RWPE2 (cell line): ENCODE results near the gene KIF21B.

Experiments used
- ATAC-seq: fragments of 200-7000 bp; cut with Tn5 transposase; 3 replicates; pipeline ENCODE4 v1.9.1; 2021; ENCODE audit warnings: low read depth
- DNase-seq: peaks from one replicate; pipeline ENCODE4 v3.0.0-alpha.2; 2020; ENCODE audit warnings: low spot score
- H3K27ac ChIP-seq: fragments of 450-650 bp; 2 replicates; pipeline ENCODE4 v1.5.1; 2017; ENCODE audit warnings: mild to moderate bottlenecking; ENCODE audit not compliant: poor library complexity, severe bottlenecking
- H3K27me3 ChIP-seq: fragments of 250-450 bp; sonication (Bioruptor Pico); 2 replicates; pipeline ENCODE4 v1.5.1; 2021; ENCODE audit warnings: mild to moderate bottlenecking, moderate library complexity; ENCODE audit not compliant: insufficient read depth, poor library complexity, severe bottlenecking
- H3K36me3 ChIP-seq: fragments of 250-450 bp; sonication (Bioruptor Pico); 2 replicates; pipeline ENCODE4 v1.5.1; 2020; ENCODE audit warnings: low read depth, mild to moderate bottlenecking, moderate library complexity
- H3K4me1 ChIP-seq: fragments of 250-450 bp; sonication (Bioruptor Pico); 2 replicates; pipeline ENCODE4 v1.5.1; 2021; ENCODE audit warnings: mild to moderate bottlenecking, moderate library complexity; ENCODE audit not compliant: insufficient read depth, poor library complexity, severe bottlenecking
- H3K4me3 ChIP-seq: fragments of 250-450 bp; sonication (Bioruptor Pico); 2 replicates; pipeline ENCODE4 v1.5.1; 2021; ENCODE audit warnings: mild to moderate bottlenecking, moderate library complexity; ENCODE audit not compliant: severe bottlenecking
- H3K9me3 ChIP-seq: fragments of 250-450 bp; sonication (Bioruptor Pico); 2 replicates; pipeline ENCODE4 v1.5.1; 2021; ENCODE audit warnings: mild to moderate bottlenecking, moderate library complexity; ENCODE audit not compliant: severe bottlenecking
- CTCF ChIP-seq: fragments of 450-650 bp; IDR thresholded peaks from one replicate; pipeline ENCODE4 v1.5.1; 2017; ENCODE audit warnings: mild to moderate bottlenecking, moderate library complexity; ENCODE audit not compliant: poor library complexity, severe bottlenecking

The KIF21B gene

DNA sequence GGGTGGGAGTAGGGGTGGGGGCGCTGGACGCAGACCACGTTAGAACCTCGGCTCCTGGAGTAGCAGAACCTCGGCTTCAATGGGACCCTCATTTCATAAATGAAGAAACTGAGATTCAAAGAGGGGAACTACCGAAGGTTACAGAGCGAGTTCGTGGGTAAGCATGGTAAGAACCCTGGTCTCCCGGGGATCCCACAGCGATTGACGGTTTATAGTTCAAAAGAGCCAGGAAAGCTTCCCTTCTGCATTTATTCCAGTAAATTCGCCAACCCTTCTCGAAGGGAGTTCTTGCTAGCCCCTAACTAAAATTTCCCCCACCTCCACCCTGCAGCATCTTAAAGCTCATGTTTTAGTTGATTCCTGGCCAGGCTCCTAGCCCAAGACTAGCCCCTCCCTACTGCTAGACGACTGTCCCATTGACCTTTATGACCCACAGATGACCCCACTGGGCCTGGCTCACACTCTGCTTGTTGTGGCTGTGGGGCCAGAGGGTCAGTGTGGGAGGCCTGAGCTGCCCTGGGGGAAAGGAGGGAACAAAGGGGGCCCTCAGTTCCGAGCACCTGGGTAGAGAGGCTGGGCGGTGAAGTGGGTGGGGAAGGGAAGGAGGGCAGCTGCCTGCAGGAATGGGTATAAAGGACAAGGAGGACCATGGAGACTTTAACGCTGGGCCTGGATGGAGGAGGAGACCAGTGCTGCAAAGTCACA is 558 bp upstream of the KIF21B start:
- ATAC-seq, result no peak
- no peaks in the 10 kb centered on the region for H3K9me3 ChIP-seq
- DNase-seq, result no peak
- H3K36me3 ChIP-seq, result no peaks in the 10 kb centered on the region
- H3K4me3 ChIP-seq, result no peak overlapping the region
- no peak overlapping the region for H3K27ac ChIP-seq
- TF ChIP-seq CTCF, result no peak
- no peaks in the 10 kb centered on the region for H3K27me3 ChIP-seq
- H3K4me1 ChIP-seq, result peaks cover 12% of the 10 kb centered on the region

DNA sequence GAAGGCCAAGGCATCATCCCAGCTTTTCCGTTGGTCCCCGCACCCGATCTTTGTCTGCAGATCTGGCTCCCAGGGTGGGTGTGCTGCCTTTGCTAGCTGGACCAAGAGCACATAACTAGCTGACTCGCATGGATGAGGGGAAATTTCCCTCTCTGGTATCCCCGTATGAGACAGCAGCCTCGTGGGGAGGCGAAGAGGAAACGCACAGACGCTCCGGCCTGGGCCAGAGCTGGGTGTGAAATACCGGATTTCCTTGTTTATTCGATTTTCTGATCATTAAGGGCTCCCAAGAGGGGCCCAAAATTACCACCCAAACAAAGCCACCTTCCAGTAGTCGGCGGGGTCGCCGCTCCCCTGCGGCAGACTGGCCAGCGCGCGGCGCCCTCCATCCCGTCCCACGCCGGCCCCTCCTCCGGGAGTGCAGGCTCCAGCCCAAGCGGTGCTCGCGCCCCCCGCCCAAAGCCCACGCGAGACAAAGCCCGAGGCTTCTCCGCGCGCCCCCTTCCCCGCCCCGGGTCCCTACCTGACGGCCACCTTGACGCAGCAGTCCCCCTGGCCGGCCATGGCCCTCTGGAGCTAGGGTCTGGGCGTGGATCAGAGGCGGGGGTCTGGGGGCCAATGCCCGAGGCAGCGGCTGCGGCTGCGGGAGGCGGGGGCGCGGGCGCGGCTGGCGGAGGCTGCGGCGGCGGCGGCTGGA is 546 bp downstream of the KIF21B start:
- Histone ChIP-seq H3K27me3 (no peaks in the 10 kb centered on the region), H3K4me3 (peak overlapping the region; percentile 44), H3K36me3 (no peaks in the 10 kb centered on the region), H3K4me1 (peaks cover 14% of the 10 kb centered on the region), H3K9me3 (no peaks in the 10 kb centered on the region), H3K27ac (no peak overlapping the region)
- TF ChIP-seq CTCF, result no peak
- DNase-seq (no peak), ATAC-seq (no peak)

GRCh38 chr1:201022493-201022819 is 1.1 kb downstream of the KIF21B start:
- Histone ChIP-seq H3K4me1 (peaks cover 14% of the 10 kb centered on the region), H3K27ac (no peak overlapping the region)
- ATAC-seq, result no peak

GRCh38 chr1:201021630-201022492 is 1.7 kb downstream of the KIF21B start:
- TF ChIP-seq CTCF, result no peak
- Histone ChIP-seq H3K27me3 (no peaks in the 10 kb centered on the region), H3K4me3 (no peak overlapping the region), H3K36me3 (no peaks in the 10 kb centered on the region), H3K4me1 (peaks cover 14% of the 10 kb centered on the region), H3K27ac (no peak overlapping the region), H3K9me3 (no peaks in the 10 kb centered on the region)
- DNase-seq, result no peak
- ATAC-seq, result no peak

More at GRCh38 chr1:201022493-201022819, 1.1 kb downstream of the KIF21B start:
- no peak for DNase-seq
- Histone ChIP-seq H3K4me3 (peak overlapping the region; percentile 44), H3K27me3 (no peaks in the 10 kb centered on the region), H3K9me3 (no peaks in the 10 kb centered on the region), H3K36me3 (no peaks in the 10 kb centered on the region)
- TF ChIP-seq CTCF, result no peak
